ENCODE measurements around the gene SLC25A34.
"Not testable (repeated sequence)": the region's sequence is repeated elsewhere in the genome, so short reads cannot be mapped to it uniquely, and the experiment has no call there.

Gene SLC25A34

DNA sequence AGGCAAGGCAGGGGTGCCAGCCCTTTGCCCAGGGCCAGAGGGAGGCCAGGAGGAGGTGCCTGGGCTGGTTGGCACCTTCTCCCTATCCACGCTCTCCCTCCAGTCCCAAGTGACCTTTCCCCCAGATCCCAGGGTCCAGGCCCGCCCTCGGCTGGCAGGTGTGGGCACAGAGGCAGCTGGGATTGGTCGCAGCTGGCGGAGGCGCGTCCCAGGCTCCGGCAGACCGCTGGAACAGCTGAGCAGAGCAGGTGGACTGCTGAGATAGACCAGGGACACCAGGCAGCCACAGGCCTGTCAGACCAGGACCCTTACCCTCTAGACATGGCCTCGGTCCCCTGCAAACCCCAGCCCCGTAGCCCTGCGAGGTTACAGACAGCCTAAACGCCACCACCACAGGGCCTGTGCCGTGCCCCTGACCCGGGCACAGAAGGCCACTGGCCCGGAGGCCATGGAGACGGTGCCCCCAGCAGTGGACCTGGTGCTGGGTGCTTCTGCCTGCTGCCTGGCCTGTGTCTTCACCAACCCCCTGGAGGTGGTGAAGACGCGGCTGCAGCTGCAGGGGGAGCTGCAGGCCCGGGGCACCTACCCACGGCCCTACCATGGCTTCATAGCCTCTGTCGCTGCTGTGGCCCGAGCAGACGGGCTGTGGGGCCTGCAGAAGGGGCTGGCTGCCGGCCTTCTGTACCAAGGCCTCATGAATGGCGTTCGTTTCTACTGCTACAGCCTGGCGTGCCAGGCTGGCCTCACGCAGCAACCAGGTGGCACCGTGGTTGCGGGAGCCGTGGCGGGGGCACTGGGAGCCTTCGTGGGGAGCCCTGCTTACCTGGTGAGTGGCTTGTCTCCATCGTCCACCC is at the start of gene SLC25A34:
Gene SLC25A34 (plus strand): TSS at position 221 of the 854 bp plus-strand sequence. CDS start 228 bp downstream, at position 449.
- no peak for DNase-seq (ENCODE audit: low read depth)

DNA sequence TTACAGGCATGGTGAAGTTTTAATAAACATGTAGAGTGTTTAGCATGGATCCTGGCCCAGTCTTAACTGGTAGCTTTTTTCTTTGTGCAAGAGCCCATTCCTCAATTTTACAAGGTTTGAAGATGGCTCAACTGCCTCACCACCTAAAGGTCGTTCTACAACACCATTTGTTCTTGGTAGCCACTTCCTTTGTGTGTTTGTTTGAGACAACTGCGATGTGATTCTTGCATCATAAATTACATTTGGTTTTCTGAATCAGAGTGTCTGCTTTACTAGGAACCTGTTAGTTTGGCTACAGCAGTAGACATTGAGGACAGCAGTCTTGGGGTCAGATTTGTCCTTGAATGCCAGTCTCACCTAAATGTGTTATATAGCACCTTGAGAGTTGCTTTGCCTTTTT is 48.6 kb upstream of the SLC25A34 start:
- no peak for DNase-seq (ENCODE audit: low read depth)

DNA sequence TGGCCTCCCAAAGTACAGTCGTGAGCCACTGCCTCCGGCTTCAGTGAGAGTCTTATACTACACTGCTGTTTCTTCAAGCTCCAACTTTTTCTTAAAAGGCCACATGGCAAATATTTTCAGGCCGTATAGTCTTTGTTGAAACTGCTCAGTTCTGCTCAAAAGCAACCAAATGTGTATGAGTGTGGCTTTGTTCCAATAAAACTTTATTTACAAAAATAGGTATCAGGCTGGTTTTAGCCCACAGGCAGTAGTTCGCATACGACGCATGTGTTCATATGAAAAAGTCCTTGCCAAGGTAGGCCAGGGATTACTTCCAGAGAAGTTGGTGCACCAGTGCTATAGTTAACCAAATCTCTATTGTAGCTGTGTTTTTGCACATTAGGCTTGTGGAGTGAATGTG is 45.7 kb upstream of the SLC25A34 start:
- DNase-seq (ENCODE audit: low read depth) = no peak

DNA sequence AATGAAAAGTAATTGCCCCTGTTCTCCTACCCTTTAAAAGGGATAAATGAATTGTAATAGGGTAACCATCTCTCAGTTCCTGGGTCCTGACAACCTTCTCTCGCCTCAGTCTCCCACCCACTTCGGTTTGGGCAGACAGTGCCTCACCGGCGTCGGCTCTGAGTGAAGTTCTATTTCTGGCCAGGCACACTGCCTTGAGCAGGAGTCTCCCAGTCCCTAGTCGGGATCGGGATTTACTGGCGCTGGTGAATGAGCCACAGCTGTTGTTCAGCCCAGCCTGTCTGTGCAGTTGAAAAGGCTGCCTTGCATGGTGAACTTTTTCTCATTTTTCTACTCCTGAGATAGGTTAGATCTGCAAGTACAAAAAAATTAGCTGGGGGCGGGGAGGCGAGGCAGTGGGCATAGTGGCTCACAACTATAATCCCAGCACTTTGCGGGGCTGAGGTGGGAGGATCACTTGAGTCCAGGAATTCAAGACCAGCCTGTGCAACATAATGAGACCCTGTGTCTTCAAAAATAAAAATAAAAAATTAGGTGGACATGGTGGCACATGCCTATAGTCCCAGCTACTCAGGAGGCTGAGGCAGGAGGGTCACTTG is 44.5 kb upstream of the SLC25A34 start:
- no peak for DNase-seq (ENCODE audit: low read depth)

DNA sequence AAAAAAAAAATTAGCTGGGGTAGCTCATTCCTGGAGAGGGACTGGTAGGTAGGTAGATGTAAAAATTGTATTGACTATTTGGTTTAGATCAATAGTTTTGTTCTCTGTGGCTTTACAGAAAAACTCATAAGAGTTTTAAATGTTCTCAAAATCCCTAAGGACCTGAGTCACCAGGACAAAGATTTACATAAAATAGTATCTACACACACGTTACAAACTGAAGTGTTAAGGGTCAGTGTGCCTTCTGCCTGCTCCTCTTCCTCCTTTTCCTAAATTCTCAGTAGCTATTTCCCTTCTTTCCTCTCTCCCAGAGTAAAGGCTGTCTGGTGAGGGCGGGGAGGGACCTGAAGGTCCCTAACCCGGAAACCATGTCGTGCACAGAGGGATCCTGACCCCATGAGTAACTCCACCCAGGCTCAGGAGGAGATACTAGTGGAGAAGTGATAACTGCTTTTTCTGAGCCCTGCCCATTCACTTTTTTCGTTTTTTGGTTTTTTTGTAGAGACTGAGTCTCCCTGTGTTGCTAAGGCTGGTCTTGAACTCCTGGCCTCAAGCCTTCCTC is 43.9 kb upstream of the SLC25A34 start:
- no peak for DNase-seq (ENCODE audit: low read depth)

DNA sequence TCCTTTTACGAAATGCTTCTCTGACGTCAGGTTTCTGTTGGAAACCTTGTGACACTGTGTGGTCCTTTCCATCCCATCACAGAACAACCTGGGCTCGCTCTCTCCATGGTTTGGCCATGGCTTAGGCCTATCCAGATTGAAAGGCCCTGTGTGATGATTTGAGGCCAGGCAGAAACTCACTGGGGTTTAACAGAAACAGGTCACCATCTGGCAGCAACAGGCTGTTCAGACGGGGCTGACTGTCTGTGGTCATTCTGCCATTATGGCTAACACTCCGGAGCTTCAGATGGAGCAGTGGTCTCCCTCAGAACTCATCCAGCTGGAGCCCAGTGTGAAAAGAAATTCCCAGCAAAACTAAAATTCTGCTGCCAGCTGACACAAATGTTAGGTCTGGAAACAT is 42.7 kb upstream of the SLC25A34 start:
- DNase-seq (ENCODE audit: low read depth) = no peak

DNA sequence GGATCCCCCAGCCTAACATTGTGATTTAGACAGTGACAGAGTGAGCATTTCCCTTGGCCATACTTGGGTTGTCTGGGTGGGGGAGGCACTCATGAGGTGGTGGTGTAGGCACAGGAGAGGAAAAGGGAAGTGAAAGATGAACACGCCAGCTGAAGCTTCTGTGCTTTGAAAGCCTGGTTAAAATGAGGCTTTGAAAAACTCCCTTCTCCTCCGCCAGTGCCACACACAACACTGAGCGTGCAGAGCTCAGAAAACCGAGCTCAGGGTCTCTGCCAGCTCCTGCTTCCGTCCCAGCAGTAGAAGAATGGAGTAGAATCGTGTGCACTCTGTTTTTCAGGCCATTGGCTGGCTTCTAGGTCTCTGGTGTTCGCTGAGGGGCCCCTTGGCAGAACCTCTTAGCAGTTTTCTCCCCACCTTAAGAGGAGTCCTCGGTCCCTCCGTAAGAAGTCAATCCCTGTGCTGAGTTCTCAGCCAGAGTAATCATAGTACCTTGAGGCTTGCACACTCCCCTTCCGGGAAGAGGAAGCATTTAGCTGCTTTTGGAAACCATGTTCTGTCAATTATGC is 39.0 kb upstream of the SLC25A34 start:
- DNase-seq (ENCODE audit: low read depth) = no peak

DNA sequence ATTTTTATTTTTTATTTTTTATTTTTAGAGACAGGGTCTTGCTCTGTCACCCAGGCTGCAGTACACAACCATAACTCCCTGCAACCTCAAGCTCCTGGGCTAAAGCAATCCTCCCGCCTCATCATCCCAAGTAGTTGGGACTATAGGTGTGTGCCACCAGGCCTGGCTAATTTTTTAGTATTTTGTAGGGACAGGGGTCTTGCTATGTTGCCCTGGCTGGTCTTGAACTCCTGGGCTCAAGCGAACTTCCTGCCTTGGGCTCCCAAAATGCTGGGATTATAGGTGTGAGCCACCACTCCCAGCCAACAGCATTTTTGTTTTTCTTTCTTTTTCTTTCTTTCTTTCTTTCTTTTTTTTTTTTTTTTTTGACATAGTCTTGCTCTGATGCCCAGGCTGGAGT is 37.9 kb upstream of the SLC25A34 start:
- DNase-seq (ENCODE audit: low read depth) = no peak

DNA sequence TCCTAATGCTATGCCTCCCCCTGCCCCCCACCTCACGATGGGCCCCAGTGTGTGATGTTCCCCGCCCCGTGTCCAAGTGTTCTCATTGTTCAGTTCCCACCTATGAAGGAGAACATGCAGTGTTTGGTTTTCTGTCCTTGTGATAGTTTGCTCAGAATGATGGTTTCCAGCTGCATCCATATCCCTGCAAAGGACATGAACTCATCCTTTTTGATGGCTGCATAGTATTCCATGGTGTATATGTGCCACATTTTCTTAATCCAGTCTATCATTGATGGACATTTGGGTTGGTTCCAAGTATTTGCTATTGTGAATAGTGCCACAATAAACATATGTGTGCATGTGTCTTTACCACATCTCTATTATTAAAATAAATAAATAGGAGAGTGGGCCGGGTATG is 36.7 kb upstream of the SLC25A34 start:
- not testable (repeated sequence) for DNase-seq (ENCODE audit: low read depth)

DNA sequence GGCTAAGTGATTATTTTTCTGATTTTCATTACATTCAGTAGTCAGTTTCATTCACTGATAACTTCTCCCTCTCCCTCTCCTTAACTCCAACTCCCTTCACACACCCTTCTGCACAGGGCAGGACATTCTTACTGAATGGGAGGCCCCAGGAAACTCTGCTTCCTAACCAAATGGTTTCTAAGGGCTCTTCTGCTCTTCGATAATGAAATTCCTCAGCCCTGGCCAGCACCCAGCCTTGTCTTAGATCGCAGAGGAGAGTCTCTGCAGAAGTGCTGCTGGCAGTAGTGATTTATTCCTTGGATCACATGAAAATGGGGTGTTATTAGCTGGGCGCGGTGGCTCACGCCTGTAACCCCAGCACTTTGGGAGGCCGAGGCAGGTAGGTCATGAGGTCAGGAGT is 35.5 kb upstream of the SLC25A34 start:
- DNase-seq (ENCODE audit: low read depth) = no peak

DNA sequence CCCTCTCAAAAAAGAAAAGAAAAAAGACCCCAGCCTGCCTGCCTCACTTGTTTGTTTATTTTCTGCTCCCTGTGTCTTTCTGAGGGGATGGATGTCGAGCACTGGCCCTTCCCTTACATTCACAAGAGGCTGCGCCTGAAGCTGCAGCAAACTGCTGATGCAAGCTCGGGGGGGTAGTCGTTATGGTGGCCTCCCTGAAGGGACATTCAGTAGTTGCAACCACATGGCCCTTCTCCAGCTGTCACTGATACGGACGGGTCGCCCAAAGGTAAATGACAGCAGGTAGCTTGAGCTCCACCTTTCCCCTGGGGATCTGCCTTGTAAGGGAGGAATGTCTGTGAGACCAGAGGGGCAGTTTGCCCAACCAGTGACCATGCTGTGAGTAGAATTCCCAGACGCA is 34.3 kb upstream of the SLC25A34 start:
- DNase-seq (ENCODE audit: low read depth) = no peak

DNA sequence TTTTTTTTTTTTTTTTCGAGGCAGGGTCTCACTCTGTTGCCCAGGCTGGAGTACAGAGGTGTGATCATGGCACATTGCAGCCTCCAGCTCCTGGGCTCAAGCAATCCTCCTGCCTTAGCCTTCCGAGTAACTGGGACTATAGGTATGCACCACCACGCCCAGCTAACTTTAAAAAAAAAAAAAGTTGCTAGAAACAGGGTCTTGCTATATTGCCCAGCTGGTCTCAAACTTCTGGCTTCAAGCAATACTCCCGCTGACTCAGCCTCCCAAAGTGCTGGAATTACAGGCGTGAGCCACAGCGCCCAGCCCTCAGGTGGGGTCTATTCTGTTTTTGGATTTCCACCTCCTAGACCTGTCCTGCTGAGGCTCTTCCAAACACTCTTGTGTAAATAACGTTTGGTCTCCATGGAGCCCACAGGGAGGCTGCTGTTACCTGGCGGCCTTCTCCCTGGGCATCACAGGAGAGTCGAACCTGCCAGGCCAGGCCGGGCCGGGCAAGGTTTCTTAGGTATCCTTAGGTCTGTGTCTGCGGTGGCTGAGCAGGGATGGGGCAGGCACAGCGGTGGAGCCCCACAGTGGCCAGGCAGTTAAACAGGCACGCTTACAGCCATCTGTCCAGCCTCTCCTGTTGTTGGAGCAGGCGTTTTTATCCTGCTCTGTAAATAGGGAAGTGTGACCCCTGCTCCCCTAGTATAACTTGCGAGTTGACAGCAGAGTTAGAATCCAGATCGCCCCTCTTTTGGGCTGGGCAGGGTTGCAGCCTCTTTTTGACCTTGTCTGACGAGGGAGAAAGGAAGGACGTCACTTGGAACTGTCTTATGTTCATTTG is 33.1 kb upstream of the SLC25A34 start:
- DNase-seq (ENCODE audit: low read depth) = no peak

DNA sequence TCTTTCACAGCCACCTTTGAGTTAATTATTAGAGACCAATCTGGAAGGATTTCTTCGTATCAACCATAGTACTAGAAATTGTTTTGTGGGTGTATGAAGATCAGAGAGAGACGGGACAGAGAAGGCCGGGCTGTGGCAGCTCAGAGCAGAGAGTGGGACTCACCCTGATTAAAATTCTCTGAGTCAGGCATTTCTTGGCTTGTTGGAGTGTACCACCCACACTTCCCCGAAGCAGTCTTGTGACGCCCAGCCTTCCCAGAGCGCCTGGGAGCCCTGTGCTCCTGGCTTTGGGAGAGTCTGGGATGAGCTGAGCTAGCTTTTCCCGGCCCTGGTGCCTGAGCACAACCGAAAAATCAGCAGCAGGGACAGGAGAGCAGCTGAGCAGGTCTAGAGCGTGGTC is 32.5 kb upstream of the SLC25A34 start:
- DNase-seq (ENCODE audit: low read depth) = peak; percentile 80

DNA sequence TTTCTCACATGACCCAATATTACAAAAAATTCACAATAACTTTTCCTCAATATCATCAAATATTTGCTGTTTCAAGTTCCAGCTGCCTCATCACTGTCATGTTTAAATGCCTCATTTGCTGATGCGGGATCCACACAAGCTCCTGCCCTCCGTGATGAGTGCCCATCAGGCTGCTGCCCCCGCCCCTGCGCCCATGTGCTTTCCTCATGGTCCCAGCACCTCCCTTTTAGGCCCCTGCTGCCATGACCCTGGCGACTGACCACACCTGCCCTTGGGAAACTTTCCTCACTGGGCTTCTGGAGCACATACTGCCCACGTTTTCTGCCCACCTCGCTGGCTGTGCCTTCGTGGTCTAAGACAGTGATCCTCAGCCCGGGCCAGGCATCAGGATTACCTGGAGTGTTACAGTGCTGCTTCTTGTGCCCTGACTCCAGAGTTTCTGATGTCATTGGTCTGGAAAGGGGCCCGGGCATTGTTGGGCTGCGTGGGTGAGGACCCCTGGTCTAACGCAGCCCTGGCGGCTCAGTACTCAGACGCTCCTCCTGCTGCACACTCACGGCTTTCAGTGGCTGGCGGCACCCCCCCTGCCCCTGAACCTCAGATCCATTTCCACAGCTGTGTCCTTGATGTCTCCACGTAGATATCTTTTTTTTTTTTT is 31.4 kb upstream of the SLC25A34 start:
- no peak for DNase-seq (ENCODE audit: low read depth)

DNA sequence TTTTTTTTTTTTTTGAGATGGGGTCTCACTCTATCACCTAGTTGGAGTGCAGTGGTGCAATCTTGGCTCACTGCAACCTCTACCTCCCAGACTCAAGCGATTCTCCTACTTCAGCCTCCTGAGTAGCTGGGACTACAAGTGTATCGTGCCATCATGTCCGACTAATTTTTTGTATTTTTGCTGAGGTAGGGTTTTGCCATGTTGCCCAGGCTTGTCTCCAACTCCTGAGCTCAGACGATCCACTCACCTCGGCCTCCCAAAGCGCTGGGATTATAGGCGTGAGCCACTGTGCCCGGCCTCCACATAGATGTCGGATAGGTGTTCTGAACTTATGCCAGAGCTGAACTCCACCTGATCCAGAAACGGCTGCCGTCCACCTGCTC is 30.9 kb upstream of the SLC25A34 start:
- no peak for DNase-seq (ENCODE audit: low read depth)

DNA sequence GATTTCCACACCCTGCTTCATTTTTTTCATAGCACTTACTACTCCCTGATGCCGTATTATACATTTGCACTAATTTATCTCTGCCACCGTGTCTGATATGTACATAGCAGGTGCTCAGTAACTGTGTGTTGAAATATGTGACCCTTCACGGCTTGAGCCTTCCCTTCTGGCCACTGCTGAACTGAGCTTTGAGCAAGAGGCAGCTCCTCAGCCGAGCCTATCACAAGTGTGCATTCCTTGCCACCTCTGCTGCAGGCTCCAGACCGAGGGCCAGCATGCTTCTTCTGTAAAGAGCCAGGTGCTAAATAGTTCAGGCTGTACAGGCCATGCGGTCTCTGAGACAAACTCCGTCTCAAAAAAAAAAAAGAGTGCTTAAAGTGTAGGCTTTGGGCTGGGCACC is 29.3 kb upstream of the SLC25A34 start:
- DNase-seq (ENCODE audit: low read depth) = no peak

DNA sequence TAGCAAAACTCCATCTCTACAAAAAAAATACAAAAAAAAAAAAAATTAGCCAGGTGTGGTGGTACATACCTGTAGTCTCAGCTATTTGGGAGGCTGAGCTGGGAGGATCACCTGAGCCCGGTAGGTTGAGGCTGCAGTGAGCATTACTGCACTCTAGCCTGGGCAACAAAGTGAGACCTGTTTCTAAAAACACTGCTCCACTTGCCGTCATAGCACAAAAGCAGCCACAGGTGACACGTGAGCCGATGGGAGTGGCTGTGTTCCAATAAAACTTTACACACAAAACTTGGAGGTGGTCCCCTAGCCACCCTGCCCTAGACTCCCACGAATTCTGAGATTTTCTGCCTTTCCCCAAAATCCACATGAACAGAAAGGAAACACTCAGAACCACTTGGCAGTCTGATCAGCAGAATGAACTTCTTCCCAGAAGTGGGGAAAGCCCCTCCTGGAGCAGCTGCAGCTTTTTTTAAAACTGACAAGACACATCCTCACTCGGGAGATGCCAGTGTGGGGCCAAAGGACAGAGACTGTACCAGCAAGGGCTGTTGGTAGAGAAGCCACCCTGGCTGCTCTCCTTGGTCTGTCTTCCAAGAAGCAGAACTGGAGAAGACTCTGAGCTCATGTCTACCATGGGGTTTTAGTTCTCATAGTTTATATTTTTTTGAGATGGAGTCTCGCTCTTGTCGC is 28.7 kb upstream of the SLC25A34 start:
- no peak for DNase-seq (ENCODE audit: low read depth)

DNA sequence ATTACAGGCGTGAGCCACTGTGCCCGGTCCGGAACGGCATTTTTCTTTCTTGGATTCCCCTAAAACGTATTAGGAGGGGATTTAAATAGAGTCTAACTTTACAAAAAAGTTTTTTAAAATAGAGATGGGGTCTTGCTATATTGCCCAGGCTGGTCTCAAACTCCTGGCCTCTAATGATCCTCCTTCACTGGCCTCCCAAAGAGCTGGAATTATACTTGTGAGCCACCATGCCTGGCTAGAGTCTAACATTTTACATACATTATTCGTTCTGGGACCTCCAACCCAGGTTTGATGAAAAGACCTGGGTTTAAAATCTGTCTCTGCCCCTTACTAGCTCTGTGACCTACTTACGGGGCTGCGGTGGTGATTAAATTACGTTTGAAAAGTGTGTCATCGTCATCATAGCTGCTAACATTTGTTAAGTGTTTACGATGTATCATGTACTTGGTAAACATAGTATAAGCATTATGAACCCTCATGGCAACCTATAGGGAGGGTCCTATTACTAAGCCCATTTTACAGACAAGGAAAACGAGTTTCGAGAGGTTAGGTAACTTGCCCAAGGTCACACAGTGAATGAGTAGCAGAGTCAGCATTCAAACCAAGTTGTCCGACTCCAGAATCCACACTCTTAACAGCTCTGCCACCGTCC is 27.4 kb upstream of the SLC25A34 start:
- no peak for DNase-seq (ENCODE audit: low read depth)

DNA sequence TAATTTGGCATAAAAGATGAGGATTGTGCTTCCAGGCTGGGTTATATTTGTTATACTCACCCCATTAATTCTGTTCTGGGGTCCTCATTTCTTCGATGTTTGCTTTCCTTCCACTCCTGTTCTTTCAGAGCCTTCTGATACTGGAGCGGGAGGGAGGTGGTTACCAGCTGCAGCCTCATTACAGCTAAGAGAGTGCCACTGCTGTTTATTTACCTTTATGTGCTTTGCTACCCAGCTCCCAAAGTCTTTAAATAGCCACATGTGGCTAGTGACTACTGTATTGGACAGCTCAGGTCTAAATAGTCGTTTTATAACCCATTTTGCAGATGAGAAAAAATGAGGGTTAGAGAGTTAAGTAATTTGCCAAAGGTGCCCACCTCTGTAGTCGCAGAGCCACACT is 26.8 kb upstream of the SLC25A34 start:
- no peak for DNase-seq (ENCODE audit: low read depth)

DNA sequence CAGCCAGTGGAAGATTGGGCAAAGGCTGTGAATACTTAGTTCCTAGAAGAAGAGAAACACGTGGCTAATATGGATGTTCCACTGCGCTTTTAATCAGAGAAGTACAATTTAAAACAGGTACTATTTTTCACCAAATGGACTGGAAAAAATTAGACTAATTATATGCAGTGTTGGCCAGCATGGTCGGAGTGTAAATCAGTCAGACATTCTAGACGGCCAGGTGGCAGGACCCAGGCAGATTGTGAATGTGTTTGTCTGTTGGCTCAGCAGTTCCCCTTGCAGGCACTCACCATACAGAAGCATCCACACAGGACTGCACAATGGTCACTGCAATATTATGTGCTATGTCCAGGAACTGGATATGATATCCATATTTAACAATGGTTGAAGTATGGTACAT is 23.9 kb upstream of the SLC25A34 start:
- no peak for DNase-seq (ENCODE audit: low read depth)
